ENCODE results near the gene ARHGAP26. TPM values are rescaled to one million over a fixed set of nuclear protein-coding genes. Genes with fewer than 3 reads are reported as not detected.

The ARHGAP26 gene
- total RNA-seq, 1 donor from 2014 or later, result 42.1 TPM

GRCh38 chr5:143128412-143129071, 358.4 kb downstream of the ARHGAP26 start:
- TF ChIP-seq CTCF (IDR thresholded peaks at IDR 0.05), result no peak
- DNase-seq (no peak), ATAC-seq (no peak)
- H3K4me3 ChIP-seq, result no peak overlapping the region
- no peaks in the 10 kb centered on the region for H3K9me3 ChIP-seq
- H3K4me1 ChIP-seq, result peaks cover 36% of the 10 kb centered on the region
- H3K27me3 ChIP-seq (ENCODE audit: low read depth), result no peaks in the 10 kb centered on the region
- no peak overlapping the region for H3K27ac ChIP-seq
- H3K36me3 ChIP-seq, result no peaks in the 10 kb centered on the region
- intact Hi-C loops (cut with DNase I), result no loop called here

- intact Hi-C loops (cut with DNase I), result no loop called here
Observed at GRCh38 chr5:143129203-143129602, 359.0 kb downstream of the ARHGAP26 start.

GRCh38 chr5:143129910-143130612, 359.9 kb downstream of the ARHGAP26 start:
- Histone ChIP-seq H3K4me3 (no peak overlapping the region), H3K9me3 (no peaks in the 10 kb centered on the region), H3K36me3 (peaks cover 8% of the 10 kb centered on the region), H3K4me1 (peaks cover 36% of the 10 kb centered on the region), H3K27me3 (ENCODE audit: low read depth) (no peaks in the 10 kb centered on the region), H3K27ac (no peak overlapping the region)
- DNase-seq (no peak), ATAC-seq (no peak)
- intact Hi-C loops (cut with DNase I), result no loop called here
- no peak for TF ChIP-seq CTCF (IDR thresholded peaks at IDR 0.05)

More at GRCh38 chr5:143129203-143129602, 359.0 kb downstream of the ARHGAP26 start:
- H3K27me3 ChIP-seq (ENCODE audit: low read depth), result no peaks in the 10 kb centered on the region
- no peak overlapping the region for H3K4me3 ChIP-seq
- ATAC-seq, result no peak
- no peak overlapping the region for H3K27ac ChIP-seq
- DNase-seq, result no peak
- no peak for TF ChIP-seq CTCF (IDR thresholded peaks at IDR 0.05)
- peaks cover 36% of the 10 kb centered on the region for H3K4me1 ChIP-seq
- peaks cover 4% of the 10 kb centered on the region for H3K36me3 ChIP-seq
- H3K9me3 ChIP-seq, result no peaks in the 10 kb centered on the region

GRCh38 chr5:143130613-143131305, 360.6 kb downstream of the ARHGAP26 start:
- Histone ChIP-seq H3K9me3 (no peaks in the 10 kb centered on the region), H3K4me3 (no peak overlapping the region), H3K4me1 (peaks cover 32% of the 10 kb centered on the region), H3K27me3 (ENCODE audit: low read depth) (no peaks in the 10 kb centered on the region), H3K36me3 (peaks cover 8% of the 10 kb centered on the region), H3K27ac (no peak overlapping the region)
- no peak for TF ChIP-seq CTCF (IDR thresholded peaks at IDR 0.05)
- intact Hi-C loops (cut with DNase I), result no loop called here
- DNase-seq (no peak), ATAC-seq (no peak)

- Histone ChIP-seq H3K9me3 (no peaks in the 10 kb centered on the region), H3K4me1 (peaks cover 22% of the 10 kb centered on the region), H3K27me3 (ENCODE audit: low read depth) (no peaks in the 10 kb centered on the region), H3K36me3 (peaks cover 8% of the 10 kb centered on the region), H3K27ac (no peak overlapping the region), H3K4me3 (no peak overlapping the region)
- ATAC-seq (peak; percentile 19 to 32), DNase-seq (no peak)
- TF ChIP-seq CTCF (IDR thresholded peaks at IDR 0.05), result no peak
- intact Hi-C loops (cut with DNase I), result no loop called here
Observed at GRCh38 chr5:143131972-143132371, 361.8 kb downstream of the ARHGAP26 start.
